HG02610 (cell line): ENCODE results near the gene HSD17B4.
A peak's percentile ranks its signal among the peaks of the same experiment; 100 is the strongest.
"Not testable (repeated sequence)": the region's sequence is repeated elsewhere in the genome, so short reads cannot be mapped to it uniquely, and the experiment has no call there.

Experiments
- ATAC-seq: cut with Tn5 transposase; IDR thresholded peaks from one replicate; pipeline ENCODE4 v1.9.1; 2021; ENCODE audit warnings: mild to moderate bottlenecking, moderate library complexity; ENCODE audit not compliant: unreplicated experiment

The HSD17B4 gene

DNA sequence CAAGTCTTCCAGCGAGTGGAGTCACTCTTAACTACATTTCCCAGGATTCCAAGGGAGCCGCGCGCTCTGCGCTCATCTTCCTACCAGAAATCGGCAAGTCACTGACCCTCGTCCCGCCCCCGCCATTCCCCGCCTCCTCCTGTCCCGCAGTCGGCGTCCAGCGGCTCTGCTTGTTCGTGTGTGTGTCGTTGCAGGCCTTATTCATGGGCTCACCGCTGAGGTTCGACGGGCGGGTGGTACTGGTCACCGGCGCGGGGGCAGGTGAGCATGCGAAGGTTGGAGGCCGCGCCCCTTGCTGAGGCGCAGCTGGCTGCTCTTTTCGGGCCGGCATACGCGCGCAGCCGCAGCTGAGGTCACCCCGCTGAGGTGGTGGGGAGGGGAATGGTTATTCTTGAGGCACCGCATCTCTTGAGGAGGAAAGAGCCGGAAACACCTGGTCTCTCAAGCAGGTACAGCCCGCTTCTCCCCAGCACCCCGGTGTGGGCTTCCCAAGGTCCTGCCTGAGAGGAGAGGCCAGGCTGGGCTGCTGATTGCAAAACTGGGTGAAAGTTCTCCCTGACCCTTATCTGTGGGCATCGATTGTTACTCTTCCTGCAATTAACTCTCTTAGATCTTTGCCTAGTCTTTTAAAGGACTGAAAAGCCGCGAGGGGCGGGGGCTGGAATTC, at the start of gene HSD17B4:
Gene HSD17B4, plus strand, starts transcription at position 125 of the 667 bp plus-strand sequence. Its CDS starts 79 bp downstream, at position 204.
- peak; percentile 96 for ATAC-seq

DNA sequence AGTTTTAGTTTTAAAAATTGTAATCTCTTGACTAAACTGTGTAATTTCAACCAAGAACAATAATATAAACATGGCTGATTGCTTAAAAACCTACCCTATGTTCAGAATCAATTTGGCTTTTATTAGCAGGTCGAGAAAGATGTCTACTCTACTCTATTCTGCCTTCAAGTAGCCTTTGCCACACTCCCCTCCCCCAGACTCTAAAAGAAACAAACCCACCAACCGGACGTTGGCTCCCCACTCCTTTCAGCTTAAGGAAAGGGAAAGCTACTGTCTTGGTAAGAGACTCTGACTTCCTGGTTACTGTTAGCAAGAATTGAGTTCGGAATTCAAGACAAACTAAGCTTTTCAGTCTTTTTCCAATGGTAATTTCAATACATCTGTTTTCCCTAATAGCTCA, 49.7 kb upstream of the HSD17B4 start:
- ATAC-seq: no peak

DNA sequence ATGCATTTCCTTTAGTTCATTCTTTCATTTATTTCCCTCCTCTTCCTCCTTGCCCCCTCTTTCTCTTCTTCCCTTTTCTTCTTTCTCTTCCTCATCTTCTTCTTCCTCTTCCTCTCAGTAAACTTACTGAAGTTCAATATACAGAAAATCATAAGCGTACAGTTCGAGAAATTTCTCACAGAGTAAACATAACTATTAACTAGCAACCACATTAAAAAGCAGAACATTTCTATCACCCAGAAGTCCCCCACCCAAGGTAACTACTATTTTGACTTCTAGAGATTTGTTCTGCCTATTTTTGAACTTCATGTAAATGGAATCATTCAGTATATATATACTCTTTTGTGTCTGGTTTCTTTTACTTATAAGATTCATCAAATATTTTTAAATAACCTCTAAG, 48.3 kb upstream of the HSD17B4 start:
- no peak for ATAC-seq

GRCh38 chr5:119405419-119405818, 46.9 kb upstream of the HSD17B4 start:
- peak; percentile 30 for ATAC-seq

DNA sequence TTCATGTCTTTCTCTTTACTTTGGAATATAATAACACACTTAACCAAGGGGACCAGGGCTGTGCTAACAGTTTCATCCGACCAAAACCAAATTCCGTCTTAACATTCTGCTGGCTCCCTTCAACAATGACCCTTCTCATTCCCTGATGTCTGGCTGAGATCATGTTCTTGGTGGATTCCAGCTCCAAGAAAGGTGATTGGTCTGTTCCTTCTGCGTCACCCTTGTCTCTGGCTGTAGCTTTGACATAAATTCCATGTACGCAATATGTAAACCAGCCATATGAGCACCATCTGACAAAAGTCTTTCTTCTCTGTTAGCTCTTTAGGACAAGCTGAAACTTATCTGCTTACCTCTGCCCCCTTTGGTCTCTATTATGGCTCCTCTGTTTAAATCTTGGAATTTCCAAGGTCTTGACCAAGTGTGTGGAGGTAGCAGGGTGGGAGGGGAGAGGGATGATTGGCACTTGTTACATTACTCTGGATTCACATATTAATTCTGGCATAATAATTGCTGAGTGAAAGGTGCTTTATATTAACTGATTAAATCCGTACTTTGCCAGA, 45.7 kb upstream of the HSD17B4 start:
- ATAC-seq: no peak

DNA sequence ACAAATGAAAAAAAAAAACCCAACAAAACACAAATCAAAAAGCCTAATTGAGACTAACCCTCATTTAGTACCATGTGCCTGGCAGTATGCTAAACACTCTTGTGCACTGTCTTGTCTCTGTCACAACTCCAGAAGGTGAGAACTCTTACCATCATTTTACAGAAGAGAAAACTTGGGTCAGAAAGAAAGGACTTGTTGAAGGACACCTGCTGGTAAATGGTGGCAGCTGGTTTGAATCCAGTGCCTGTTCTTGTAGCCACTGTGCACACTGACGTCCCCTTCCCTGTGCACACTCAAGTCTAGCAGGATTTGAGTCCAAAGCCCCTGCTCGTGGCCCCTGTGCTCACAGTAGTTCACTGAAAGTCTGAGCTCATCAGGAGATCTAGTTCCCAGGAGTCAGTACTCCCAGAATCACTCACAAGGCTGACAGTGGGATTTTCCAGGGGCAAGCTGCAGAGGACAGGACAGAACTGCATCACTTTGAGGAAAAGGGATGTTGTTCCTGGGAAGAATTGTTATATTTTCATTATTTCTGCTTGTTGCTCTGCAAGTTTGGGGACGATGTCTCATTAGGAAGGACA, 43.0 kb upstream of the HSD17B4 start:
- no peak for ATAC-seq

DNA sequence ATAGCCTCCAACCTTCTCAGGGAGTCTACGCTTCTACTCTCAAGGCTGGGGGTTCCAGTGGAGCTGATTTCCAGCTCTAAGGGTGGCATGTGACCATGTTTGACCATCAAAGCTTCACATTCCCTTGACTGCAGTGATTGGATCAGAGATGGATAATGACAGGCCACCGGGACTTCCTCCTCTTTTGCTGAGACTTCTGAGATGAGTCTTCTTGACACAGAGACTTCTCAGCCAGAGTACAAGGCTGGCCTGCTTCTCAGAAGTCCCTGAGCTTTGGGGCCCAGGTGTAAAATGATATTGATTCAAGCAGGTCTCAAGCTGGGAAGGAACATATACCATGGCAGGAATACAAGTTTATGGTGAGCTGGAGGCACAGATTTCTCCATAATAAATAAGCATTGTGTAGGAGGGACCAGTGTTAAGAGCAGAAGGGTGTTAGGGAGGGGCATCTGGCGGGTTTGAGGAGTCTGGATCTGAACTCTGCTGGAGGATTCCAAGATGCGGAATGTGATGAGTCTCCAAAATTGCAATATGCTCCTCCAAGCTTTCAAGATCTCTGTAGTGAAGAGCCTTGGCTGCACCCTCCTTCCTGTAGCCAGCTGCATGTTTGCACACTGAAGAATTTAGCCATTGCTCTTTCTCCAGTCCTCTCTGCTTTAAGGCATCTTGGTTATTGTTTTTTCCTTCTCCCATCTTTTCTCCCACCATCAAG, 41.7 kb upstream of the HSD17B4 start:
- ATAC-seq: peak; percentile 68

DNA sequence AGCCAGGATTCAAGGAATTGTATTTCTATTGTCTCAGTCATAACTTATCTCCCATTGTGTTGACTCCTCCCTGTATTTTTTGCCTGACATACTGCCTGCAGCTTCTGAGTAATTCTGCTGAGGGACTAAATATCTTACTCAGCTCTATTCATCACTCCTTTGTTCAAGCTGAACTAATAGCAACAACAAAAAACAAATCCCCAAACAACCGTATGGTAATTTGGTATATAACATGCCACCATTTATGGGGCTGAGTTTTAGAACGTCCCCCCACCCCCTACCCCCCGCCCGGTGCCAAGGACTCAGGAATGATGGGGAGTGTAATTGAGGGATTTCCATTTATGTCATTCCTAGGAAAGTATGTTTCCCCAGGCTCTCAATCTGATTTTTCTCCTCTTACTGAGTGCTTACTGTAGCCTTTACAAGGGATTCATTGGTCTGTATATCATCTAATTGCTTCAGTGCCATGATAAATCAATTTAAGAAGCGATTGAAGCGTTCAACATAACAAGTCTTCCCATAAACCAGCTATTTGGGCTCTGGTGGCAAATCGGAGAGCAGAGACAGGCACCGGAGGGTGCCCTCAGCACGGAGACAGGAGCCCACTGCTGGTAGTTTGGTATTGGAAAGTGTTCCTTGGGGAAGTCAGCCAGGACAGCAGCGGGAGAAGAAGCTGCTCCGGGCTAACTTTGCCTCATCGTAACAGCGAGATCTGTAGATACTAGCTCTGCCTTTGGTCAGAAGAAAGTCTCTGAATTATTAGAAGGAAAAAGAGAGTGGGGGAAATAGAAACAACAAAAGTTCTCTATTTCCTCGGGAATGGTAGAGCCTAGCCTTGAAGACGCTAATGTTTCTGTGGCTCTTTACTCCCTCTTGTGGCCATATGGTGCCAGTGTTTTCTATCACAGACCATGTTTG, 40.7 kb upstream of the HSD17B4 start:
- ATAC-seq: peak; percentile 63

DNA sequence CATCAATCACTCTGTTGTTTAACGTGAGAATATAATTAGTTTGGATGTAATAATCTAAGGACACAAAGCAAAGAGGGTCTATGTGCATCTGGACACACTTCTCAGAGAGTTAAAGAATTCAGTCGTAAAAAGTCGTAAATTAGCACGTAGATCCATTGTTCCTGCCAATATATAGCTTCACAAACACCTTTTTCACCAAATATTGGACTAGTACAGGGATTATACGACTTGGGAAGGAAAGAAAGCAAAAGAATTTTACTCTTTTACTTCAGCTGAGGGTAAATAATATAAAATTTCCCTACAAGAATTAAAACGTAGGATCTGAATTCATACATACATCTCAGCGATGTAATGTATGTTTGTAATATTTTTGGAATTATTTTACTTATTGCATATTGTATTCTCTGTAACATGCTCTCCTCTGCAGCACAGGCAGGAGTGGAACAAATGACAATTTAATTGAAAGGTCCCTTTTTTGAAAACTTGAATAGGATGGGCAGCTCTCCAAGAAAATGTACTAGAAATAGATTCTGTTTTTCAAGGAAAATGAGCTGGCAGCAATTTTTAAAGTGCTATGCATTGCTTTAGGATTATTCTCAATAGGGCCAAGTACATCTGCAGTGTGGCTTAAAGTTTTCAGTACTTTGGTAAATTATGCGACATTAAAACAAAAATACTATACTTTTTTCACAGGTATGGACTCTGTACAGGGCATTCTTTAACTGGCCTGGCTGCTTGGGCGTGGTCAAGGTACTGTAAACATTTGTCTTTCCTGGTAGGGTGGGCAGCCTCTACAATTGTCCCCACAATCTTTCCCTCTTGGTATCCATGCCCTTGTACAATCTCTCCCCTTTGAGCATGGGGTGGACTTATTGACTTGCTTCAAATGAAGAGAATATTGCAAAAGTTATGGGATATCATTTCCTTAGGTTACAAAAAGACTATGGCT, 39.7 kb upstream of the HSD17B4 start:
- no peak for ATAC-seq

DNA sequence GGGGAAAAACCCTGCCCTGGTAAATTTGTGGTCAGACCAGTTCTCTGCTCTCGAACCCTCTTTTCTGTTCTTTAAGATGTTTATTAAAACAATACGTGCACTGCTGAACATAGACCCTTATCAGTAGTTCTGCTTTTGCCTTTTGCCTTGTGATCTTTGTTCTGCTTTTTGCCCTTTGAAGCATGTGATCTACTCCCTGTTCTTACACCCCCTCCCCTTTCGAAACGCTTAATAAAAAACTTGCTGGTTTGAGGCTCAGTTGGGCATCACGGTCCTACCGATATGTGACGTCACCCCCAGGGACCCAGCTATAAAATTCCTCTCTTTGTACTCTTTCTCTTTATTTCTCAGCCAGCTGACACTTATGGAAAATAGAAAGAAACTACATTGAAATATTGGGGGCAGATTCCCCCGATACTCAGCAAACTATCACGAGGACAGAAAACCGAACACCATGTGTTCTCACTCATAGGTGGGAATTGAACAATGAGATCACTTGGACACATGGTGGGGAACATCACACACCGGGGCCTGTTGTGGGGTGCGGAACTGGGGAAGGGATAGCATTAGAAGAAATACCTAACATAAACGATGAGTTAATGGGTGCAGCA, 38.1 kb upstream of the HSD17B4 start:
- ATAC-seq: not testable (repeated sequence)

GRCh38 chr5:119417891-119418605, 34.2 kb upstream of the HSD17B4 start:
- no peak for ATAC-seq

- ATAC-seq: peak; percentile 87
These were observed 33.6 kb upstream of the HSD17B4 start for GRCh38 chr5:119418606-119419100.

GRCh38 chr5:119420169-119420568, 32.1 kb upstream of the HSD17B4 start:
- ATAC-seq: no peak

GRCh38 chr5:119426057-119426456, 26.2 kb upstream of the HSD17B4 start:
- ATAC-seq: no peak

DNA sequence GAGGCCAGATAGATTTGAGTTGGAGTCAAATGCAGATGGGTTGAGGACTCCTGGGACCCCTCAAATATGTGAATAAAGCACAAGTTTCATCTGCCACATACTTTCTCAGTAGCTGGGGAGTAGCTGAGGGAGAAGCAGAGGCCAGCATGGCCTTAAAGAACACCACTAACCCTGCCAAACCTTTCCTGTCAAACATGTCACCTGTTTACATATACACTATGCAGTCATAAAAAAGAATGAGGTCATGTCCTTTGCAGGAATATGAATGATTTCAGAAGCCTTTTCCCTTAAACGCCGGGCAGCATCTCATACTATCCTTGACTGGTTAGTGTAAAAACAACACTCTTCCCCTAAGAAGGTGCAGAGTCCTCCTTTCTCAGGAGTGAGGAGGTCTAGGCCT, 25.2 kb upstream of the HSD17B4 start:
- no peak for ATAC-seq

- not testable (repeated sequence) for ATAC-seq
These were observed 24.7 kb upstream of the HSD17B4 start for GRCh38 chr5:119427596-119427995.

DNA sequence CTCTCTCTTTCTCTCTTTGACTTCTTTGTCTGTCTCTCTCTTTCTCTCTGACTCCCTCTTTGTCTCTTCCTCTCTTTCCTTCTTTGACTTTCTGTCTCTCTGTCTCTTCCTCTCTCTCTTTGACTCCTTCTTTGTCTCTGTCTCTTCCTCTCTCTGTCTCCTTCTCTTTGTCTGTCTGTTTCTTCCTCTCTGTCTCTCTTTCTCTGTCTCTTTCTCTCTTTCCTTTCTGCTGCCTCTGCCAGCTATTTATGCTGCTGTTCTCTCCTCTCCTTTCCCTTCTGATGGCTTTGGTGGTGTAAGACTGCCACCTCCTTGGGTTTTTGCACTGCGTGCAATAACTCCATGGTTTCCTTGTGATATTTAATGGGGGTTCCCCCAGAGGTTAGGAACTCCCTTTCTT, 24.1 kb upstream of the HSD17B4 start:
- ATAC-seq: not testable (repeated sequence)

DNA sequence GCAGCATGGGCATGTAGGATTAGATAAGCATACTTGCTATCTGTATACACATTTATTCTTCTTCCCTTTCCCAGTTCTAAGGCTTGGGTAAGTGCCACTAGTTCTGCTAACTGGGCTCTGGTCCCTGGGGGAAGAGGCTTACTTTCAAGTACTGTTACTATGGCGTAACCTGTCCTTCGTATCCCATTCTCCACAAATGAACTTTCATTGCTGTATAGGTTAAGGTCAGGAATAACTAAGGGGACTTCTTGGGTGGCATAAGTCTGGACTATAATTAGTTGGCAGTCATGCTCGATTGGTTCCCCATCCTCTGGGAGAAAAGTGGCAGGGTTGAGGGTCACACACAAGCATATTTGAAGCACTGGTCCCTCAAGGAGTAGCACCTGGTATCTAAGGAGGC, 23.7 kb upstream of the HSD17B4 start:
- not testable (repeated sequence) for ATAC-seq
